AG09319 (cell line): ENCODE results near the gene TEX54.

ENCODE experiments used
- DNase-seq: peaks from one replicate; pipeline ENCODE4 v3.0.0-alpha.2; 2010; ENCODE audit warnings: low read depth; ENCODE audit errors: extremely low read depth
- TF ChIP-seq, protein P1 (sequence below): IDR thresholded peaks from 2 replicates; pipeline ENCODE4 v1.5.1; 2011; ENCODE audit warnings: low read depth, mild to moderate bottlenecking, inconsistent platforms, low read length, moderate library complexity

The TEX54 gene

DNA sequence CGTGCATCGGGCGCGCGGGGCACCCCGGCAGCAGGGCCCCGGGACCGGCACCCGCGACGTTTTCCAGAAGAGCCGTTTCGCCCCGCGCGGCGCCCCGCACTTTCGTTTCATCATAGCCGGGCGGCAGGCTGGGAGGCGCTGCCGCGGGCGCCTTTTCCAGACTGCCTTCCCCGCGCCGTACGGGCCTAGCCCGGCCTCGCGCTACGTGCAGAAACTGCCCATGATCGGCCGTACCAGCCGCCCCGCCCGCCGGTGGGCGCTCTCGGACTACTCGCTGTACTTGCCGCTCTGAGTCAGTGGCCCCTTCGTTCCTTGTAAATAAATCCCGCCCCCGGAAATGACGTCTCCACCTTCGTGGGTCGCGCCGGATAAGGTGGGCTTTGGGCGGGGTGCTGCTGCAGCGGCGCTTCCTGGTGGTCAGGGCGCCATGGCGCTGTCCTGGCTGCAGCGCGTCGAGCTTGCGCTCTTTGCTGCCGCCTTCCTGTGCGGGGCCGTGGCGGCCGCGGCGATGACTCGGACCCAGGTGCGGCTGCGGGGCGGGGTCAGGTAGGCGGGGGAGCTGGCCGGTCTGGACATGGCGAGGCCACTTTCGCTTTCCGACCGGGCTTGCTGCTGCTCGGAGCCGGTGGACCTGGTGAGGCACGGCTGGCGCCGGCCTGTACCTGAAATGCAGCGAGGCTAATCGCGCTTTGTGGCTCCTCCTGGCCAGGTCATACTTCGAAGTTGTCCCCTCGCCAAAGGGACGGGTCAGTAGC is 45.5 kb downstream of the TEX54 start, which contains the start of gene TMEM179B:
Gene TMEM179B, plus strand, starts transcription at position 398 of the 755 bp plus-strand sequence. Its CDS starts 30 bp downstream, at position 428.
- TF ChIP-seq, protein P1, sequence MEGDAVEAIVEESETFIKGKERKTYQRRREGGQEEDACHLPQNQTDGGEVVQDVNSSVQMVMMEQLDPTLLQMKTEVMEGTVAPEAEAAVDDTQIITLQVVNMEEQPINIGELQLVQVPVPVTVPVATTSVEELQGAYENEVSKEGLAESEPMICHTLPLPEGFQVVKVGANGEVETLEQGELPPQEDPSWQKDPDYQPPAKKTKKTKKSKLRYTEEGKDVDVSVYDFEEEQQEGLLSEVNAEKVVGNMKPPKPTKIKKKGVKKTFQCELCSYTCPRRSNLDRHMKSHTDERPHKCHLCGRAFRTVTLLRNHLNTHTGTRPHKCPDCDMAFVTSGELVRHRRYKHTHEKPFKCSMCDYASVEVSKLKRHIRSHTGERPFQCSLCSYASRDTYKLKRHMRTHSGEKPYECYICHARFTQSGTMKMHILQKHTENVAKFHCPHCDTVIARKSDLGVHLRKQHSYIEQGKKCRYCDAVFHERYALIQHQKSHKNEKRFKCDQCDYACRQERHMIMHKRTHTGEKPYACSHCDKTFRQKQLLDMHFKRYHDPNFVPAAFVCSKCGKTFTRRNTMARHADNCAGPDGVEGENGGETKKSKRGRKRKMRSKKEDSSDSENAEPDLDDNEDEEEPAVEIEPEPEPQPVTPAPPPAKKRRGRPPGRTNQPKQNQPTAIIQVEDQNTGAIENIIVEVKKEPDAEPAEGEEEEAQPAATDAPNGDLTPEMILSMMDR: peak; percentile 64
- DNase-seq: peak; percentile 89

- DNase-seq: peak; percentile 52
- TF ChIP-seq, protein P1: no peak; the same call in none of the 2 replicates
Observed at GRCh38 chr11:62786318-62787004, 46.2 kb downstream of the TEX54 start.

GRCh38 chr11:62782753-62783152 is 49.9 kb downstream of the TEX54 start:
- no peak for DNase-seq
- TF ChIP-seq, protein P1: no peak
